ENCODE measurements around the gene RSBN1L.
"Not testable (repeated sequence)": the region's sequence is repeated elsewhere in the genome, so short reads cannot be mapped to it uniquely, and the experiment has no call there.

The RSBN1L gene

DNA sequence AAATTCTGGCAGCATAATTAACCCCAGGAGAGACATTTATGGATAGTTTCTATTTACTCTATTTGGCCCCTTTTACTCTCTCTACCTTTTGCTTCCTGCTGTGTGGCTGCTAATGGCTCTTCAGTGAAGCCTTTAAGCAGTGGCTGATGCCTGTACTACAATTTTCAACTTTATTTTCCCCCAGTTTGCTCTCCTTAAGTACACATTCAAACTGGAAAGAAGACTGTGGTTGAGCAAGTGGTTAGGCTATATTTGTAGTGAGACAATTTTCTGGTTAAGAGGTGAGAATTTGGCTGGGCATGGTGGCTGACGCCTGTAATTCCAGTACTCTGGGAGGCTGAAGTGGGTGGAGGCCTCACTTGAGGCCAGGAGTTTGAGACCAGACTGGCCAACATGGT is 8.5 kb upstream of the RSBN1L start:
- DNase-seq (ENCODE audit: low read depth, low spot score), result no peak

DNA sequence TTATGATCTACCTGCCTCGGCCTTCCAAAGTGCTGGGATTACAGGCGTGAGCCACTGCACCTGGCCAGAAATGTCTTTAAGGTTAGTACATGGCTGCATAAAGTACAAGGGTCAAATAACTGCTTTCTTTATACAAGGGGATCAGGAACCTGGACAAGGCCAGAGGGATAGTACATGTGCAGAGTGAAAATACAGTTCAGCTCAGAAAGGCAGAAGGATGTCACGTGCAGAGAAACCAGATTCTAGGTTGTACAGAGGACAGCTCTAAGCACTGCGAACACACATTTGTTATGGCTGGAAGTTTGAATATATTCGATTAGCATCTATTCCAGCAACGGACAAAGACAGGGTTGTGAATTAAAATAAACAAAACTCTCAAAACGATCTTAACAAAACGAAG is 6.0 kb upstream of the RSBN1L start:
- DNase-seq (ENCODE audit: low read depth, low spot score), result no peak

DNA sequence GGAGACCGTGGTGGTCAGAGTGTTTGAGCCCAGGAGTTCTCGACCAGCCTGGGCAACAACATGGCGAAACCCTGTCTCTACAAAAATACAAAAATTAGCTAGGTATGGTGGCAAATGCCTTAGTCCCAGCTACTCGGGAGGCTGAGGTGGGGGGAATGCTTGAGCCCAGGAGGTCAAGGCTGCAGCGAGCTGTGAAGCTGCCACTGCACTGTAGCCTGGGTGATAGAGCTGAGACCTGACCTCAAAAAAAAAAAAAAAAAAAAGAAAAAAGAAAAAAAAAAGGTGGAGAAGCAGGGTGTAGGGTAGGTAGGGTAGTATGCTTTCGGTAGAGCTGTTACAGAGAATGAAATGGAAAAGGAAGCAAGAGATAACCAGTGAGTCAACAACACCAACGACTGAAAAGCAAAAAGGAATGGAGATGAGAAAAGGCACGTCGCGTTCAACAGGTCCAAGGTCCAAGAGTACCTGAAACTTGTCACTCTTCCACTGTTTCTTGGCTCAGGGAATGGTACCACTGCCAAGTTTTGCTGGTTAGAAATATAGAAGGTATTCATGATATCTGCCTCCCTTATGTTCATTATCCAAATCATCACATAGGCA is 4.3 kb upstream of the RSBN1L start:
- DNase-seq (ENCODE audit: low read depth, low spot score), result no peak

DNA sequence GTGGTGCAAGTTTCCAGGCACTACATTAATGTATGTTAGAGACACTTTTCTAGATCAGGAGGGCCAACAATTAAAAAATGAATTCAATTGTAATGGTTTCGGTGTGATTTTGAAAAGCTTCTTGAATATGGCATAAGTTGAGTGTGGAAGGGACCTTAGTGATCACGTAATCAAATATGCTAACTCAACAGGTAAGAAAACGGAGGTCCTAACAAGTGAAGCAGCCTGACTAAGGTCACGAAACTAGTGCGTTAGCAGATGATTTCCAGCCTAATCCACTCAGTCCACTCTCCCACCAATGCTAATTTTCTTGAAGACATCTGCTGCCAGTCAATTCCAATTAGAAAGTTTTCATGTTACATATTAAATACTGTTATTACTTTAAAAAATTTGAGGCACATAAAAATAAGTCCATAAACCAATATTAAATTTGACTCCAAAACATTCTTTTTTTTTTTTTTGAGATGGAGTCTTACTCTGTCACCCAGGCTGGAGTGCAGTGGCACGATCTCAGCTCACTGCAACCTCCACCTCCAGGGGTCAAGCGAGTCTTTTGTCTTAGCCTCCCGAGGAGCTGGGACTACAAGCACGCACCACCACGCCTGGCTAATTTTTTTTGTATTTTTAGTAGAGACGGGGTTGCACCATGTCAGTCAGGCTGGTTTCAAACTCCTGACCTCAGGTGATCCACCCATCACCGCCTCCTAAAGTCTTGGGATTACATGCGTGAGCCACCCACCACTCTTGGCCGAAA is 2.3 kb upstream of the RSBN1L start:
- no peak for DNase-seq (ENCODE audit: low read depth, low spot score)

DNA sequence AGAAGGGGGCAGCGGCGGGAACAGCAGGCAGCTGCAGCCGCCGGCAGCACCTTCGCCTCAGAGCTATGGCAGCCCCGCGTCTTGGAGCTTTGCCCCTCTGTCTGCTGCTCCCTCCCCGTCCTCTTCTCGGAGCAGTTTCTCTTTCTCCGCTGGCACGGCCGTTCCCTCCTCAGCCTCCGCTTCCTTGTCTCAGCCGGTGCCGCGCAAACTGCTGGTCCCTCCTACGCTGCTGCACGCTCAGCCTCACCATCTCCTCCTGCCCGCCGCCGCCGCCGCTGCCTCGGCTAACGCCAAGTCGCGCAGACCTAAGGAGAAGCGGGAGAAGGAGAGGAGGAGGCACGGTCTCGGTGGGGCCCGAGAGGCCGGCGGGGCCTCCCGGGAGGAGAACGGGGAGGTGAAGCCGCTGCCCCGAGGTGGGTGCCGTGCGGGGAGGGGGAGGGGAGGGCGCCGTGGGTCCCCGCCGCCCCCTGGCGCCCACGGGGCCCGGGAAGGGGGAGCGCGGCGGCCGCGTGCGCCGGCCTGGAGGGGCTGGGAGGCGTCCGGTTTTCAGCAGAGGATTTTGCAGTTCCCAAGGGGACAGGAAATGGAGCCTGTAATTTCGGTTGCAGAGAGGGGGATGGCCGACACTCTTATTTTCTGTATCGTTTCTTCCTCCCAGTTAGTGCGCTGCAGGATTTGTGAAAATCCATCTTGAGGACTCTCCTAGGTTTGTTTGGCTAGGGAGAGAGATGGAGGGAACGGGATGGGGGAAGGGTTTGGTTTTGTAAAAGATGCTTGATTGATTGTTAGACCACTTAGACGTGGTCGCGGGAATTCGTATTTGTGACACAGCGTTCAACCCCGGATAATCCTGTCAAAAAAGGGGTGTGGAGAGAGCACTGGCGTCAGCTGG is 630 bp downstream of the RSBN1L start:
- peak; percentile 9 for DNase-seq (ENCODE audit: low read depth, low spot score)

DNA sequence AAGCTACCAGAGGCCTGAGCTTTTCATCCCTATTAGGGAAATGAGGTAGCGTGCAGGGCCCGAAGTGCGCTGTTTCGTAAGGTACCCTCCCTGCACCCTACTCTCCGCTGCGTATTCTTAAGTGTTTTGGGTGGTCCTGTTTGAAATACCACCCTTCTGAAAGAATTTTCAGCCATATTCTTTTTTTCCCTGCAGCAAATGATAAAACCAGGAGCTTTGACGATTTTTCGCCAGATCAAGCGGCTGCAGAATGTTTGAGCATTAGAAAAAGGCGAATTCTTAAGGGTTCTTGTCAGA is 1.2 kb downstream of the RSBN1L start:
- DNase-seq (ENCODE audit: low read depth, low spot score), result no peak

DNA sequence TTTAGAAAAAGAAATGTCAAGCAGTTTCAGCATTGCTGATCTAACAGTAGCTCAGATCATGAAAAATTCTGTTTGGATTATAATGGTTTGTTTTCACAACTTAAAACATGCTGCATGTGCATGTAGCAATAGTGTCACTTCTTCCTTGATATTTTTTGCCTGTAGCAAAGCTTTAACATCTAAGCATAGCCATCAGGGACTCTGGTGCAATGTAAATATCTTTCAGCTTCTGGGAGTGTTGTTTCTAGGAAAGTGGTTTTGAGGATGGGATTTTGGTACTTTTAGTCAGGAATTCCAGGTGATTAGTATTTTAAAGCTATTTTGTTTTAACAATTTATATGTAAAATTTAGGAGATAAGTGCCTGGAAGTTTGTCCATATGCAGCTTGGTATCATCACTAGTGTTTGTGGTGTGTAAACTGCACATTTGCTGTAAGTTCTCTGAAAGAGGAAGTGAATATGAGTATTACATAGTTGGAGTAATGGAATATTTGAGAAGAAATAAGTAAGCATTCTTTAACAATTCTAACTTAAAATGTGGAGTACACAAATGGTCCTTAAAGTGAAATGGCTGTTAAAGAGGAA is 1.9 kb downstream of the RSBN1L start:
- DNase-seq (ENCODE audit: low read depth, low spot score), result no peak

DNA sequence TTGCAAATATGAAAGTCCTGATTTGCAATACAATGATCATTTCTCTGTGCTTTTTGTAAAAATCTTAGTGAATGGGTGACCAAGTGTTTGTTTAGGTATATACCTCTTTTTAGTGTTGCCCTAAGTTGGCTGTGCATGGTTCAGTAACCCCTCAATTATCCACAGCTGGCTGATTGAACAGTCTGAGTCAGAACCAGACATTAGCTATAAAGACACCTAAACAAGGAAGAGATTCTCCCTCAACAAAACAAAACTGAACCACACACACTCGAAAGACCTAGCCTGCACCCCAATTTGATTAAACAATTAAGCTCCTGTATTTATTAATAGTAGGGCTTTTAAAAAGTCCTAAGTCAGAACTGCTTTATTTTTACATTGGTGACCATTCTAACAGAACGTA is 2.8 kb downstream of the RSBN1L start:
- DNase-seq (ENCODE audit: low read depth, low spot score), result no peak

DNA sequence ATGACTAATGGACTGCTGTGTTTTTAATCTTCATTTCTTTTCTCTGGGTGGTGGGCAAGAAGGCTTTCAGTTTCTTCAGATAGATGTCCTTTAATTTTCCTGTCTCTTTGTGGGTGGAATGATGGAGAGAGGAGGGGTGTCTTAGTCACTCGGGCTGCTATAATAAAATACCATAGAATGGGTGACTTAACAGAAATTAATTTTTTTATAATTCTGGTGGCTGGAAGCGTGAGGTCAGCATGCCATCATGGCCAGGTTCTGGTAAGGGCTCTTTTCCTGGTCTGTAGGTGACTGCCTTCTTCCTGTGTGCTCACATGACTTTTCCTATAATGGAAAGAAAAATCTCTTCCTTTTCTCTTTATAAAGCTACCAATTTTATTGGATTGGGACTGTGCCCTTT is 6.3 kb downstream of the RSBN1L start:
- no peak for DNase-seq (ENCODE audit: low read depth, low spot score)

DNA sequence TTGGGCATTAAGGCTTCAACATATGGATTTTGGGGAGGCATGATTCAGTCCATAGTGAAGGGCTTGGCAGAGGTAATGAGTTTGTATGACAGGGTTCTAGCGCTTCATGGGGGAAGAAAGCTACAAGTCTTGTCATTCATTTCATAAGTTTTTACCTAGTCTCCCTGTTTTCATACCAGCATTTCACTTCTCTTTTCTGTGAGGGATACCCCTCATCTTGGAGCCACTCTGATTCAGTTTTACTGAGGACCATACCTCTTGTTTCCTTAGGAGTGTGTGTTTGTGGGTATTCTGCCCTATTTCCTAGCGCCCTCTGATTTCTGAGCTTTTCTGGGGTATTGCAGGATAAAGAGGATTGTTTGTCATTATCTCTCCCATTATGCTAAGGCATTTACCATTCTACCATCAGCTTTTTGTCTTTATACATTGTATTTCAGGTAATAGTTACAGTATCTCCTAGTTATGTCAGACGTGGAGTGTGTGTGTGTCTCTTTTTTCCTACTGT is 6.8 kb downstream of the RSBN1L start:
- DNase-seq (ENCODE audit: low read depth, low spot score), result no peak

DNA sequence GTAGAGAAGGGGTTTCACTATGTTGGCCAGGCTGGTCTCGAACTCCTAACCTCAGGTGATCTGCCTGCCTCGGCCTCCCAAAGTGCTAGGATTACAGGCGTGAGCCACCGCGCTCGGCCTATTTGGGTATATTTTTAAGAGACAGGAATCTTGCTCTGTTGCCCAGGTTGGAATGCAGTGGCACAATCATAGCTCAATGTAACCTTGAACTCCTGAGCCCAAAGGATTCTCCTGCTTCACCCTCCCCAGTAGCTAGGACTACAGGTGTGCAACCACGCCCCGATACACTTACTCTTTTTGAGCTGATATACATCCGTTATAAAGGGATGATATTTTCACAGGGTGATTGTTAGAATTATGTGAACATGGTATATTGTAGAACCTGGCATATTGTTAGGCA is 7.4 kb downstream of the RSBN1L start:
- DNase-seq (ENCODE audit: low read depth, low spot score), result not testable (repeated sequence)

DNA sequence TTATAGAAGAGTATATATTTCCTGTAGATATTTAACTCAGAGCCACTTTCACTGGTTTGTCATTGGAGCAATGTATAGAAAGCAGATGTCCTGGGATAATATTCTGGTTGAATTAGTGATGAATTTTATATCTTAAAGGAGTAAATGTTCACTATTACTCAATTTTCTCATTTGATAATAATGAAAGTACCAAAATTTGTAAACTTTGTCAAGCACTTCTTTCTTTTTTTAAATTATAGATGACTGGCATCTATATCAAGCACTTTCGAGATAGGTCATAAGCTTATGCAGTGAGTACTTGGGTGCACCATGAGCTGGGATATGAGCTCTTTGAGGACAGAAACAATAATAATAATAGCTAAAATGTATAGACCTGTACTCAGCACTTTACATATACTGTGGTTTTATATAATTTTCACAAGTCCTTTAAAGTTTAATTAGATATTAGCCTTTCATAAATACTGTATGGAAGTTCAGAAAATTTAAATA is 11.3 kb downstream of the RSBN1L start:
- DNase-seq (ENCODE audit: low read depth, low spot score), result no peak

DNA sequence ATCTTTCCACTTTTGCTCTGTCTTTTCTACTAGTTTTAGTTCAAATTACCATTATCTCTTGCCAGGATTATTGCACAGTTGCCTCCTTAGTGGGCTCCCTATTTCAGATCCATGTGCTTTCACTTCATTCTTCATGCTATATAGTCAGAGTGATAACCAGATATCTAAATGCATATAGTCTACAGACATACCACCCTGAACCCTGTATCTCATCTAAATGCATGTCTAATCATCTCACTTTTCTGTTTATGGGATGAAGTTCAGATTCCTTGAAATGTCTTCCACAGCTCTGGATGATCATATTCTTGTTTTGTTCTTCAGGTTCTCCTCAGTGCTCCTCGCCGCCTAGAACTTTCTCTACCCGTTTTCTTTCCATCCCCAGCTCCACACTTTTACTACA is 13.8 kb downstream of the RSBN1L start:
- no peak for DNase-seq (ENCODE audit: low read depth, low spot score)

DNA sequence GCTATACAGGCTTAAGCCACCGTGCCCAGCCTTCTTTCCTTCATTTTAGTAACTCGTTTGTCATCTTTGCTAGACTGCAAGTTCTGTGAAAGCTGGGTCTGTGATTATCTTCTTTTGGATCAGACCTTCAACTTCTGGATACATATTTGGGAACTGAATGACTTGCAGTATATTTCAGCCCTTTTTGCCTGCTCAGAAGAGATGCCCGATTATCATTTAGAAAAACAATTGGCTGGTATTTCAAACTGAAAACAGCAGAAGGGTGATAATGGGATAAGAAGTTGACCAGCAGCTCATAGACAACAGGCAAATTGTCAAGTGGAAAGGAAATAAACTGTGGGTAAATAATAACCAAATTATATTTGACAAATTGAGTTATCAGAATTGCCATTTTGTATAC is 14.6 kb downstream of the RSBN1L start:
- DNase-seq (ENCODE audit: low read depth, low spot score), result no peak

DNA sequence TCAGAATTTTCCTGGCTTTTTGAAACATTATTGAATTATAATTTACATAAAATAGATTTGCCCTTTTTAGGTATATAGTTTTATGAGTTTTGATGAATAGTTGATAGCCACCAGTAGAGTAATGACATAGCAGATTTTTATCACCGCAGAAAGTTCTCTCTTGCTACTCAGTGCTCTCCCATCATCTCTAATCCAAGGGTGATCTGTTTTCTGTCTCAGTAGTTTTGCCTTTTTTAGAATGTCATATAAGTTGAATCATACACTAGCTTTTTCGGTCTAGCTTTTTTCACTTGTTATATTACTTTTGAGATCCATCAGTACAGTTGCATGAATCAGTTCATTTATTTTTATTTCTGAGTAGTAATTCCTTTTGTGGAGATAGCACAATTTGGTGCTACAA is 17.9 kb downstream of the RSBN1L start:
- DNase-seq (ENCODE audit: low read depth, low spot score), result no peak

DNA sequence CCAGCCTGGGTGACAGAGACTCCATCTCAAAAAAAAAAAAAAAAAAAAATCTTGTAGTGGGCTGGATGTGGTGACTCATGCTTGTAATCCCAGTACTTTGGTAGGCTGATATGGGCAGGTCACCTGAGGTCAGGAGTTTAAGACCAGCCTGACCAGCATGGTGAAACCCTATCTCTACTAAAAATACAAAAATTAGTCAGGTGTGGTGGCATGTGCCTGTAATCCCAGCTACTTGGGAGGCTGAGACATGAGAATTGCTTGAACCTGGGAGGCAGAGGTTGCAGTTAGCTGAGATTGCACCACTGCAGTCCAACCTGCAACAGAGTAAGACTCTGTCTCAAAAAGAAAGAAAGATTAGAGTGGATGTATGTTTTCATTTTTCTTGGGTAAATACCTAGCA is 18.7 kb downstream of the RSBN1L start:
- DNase-seq (ENCODE audit: low read depth, low spot score), result not testable (repeated sequence)

DNA sequence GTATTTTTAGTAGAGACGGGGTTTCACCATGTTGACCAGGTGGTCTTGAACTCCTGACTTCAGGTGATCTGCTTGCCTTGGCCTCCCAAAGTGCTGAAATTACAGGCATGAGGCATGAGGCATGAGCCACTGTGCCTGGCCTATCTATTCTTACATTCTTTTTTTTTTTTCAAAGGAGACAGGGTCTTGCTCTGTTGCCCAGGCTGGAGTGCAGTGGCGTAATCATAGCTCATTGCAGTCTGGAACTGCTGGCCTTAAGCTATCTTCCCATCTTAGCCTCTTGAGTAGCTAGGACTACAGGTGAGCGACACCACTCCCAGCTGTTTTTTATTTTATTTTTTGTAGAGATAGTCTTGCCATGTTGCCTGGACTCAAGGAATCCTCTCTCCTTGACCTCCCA is 20.5 kb downstream of the RSBN1L start:
- no peak for DNase-seq (ENCODE audit: low read depth, low spot score)

DNA sequence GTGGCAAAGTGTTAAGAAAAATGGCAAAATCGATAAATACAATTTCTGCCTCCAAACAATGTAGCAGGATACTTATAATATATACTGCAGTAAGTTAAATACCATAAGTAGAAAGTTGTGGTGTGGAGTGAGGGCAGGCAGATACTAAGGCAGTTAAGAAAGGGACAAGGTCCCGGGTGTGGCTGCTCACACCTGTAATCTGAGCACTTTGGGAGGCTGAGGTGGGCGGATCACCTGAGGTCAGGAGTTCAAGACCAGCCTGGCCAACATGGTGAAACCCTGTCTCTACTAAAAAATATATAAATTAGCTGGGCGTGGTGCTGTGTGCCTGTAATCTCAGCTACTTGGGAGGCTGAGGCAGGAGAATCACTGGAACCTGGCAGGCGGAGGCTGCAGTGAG is 21.3 kb downstream of the RSBN1L start:
- DNase-seq (ENCODE audit: low read depth, low spot score), result not testable (repeated sequence)

DNA sequence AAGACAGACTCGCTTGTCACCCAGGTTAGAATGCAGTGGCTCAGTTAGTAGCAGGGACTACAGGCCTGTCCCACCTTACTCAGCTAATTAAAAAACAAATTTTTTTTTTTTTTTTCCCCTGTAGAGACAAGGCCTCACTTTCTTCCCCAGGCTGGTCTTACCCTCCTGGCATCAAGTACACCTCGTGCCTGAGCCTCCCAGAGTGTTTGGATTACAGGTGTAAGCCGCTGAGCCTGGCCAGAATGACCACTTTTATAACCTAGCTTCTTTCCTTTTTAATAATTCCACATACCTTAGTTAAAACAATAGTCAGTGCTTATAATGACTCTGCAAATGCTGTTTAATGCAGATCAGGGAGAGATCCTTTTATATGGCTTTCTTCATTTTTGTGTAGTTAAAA is 31.3 kb downstream of the RSBN1L start:
- DNase-seq (ENCODE audit: low read depth, low spot score), result no peak

DNA sequence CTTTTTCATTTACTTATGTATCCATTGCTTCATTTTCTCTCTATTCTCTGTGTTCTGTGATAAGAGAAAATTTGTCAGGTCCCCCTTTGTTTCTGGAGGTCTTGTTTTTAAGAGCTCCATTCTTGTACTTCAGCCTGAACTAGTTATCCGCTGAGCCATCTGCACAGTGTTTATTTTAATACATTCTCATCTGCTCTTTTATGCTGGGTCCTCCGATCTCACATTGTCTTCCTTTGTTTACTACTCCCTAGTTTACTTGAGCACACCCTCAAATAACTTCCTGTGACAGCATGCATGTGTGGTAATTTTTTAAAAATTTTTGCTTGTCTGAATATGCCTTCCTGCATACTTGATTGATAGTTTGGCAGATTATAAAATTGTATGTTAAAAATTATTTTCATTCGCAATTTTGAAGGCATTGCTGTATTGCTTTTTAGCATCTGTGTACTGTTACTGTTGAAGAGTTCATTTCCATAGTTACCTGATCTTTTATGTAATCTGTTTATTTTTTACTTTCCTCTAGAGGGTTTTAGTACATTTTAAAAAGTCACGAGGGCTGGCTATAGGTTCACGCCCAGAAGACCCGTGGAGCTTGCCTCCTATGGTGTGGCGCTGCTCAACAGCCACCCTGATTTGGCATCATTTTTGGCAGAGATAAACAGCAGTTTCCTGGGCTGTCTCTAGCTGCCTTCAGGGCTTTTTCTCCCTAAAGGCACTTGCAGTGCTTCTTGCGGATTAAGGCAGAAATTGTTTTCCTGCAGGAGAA is 31.9 kb downstream of the RSBN1L start:
- no peak for DNase-seq (ENCODE audit: low read depth, low spot score)

DNA sequence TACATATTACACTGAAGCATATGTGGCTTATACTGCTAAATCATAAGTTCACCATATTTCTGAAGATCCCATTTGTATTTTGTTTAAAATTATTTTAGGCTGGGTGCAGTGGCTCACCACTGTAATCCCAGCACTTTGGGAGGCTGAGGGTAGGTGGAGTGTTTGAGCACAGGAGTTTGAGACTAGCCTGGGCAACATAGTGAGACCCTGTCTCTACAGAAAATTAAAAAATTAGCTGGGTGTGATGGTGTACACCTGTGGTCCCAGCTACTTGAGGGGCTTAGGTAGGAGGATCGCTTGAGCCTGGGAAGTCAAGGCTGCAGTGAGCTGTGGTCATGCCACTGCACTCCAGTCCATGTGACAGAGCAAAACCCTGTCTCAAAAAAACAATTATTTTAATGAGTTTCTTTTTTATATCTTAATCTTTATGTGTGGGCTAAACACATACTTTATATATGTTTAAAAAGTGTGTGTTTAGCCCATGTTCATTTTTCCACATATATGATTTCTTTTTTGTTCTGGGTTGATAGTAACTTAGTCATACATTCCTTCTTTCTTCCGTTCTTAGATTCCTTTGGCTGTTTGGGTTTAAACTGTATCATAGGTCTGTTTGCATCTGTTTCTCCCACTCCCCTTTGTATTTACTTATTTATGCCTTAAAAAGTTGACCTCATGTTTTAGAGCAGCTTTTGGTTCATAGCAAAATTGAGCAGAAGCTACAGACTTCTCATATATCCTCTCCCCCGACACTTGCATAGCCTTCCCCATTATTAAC is 33.5 kb downstream of the RSBN1L start:
- no peak for DNase-seq (ENCODE audit: low read depth, low spot score)
